GM12878 (cell line): ENCODE measurements around the gene REM2. TPM values are rescaled to one million over a fixed set of nuclear protein-coding genes. Genes with fewer than 3 reads are reported as not detected.

Experiments
- BACH1 ChIP-seq: fragments of 450-650 bp; IDR thresholded peaks from 2 replicates; pipeline ENCODE4 v1.6.1; 2017; ENCODE audit warnings: mild to moderate bottlenecking, borderline replicate concordance
- CBFB ChIP-seq: IDR thresholded peaks from 2 replicates; pipeline ENCODE4 v1.6.1; 2016; ENCODE audit warnings: antibody characterized with exemption, low read depth
- EGR1 ChIP-seq, 2 experiments: IDR thresholded peaks; 1 replicate in 1 of 2; 2 replicates in 1 of 2; pipeline ENCODE4 v1.6.1; 2011 to 2012; ENCODE audit warnings: low read depth in 2 of 2, low read length in 2 of 2, borderline replicate concordance in 1 of 2, mild to moderate bottlenecking in 1 of 2, moderate library complexity in 1 of 2
- GATAD2B ChIP-seq: fragments of 450-650 bp; conservative IDR thresholded peaks from 2 replicates; pipeline ENCODE4 v1.6.1; 2017; ENCODE audit warnings: low read depth, mild to moderate bottlenecking, moderate library complexity
- KLF5 ChIP-seq: fragments of 450-650 bp; IDR thresholded peaks from 2 replicates; pipeline ENCODE4 v1.6.1; 2014; ENCODE audit warnings: mild to moderate bottlenecking; ENCODE audit not compliant: partially characterized antibody
- LARP7 ChIP-seq: fragments of 450-650 bp; IDR thresholded peaks from 2 replicates; pipeline ENCODE4 v1.6.1; 2017; ENCODE audit warnings: mild to moderate bottlenecking
- NBN ChIP-seq: fragments of 450-650 bp; IDR thresholded peaks from 2 replicates; pipeline ENCODE4 v1.6.1; 2016
- NR2C1 ChIP-seq: fragments of 450-650 bp; IDR thresholded peaks from 2 replicates; pipeline ENCODE4 v1.6.1; 2017; ENCODE audit warnings: antibody characterized with exemption, mild to moderate bottlenecking, moderate library complexity
- WRNIP1 ChIP-seq: IDR thresholded peaks from 2 replicates; pipeline ENCODE4 v1.6.1; 2011; ENCODE audit warnings: low read depth, low read length, improper control_type of control experiment, borderline replicate concordance
- ZNF622 ChIP-seq: fragments of 450-650 bp; IDR thresholded peaks from 2 replicates; pipeline ENCODE4 v1.6.1; 2017; ENCODE audit warnings: mild to moderate bottlenecking, inconsistent platforms
- polyA plus RNA-seq, 11 experiments: library from polyadenylated mRNA; depleted of rRNA in 4 of 11; unstranded in 6 of 11; stranded (reverse) in 5 of 11; fragments of >200 nt; fragmentation: Nextera tagmentation in 4 of 11; fragmentation: Illumina TruSeq in 1 of 11; extraction: Ambion mirVana in 4 of 11; extraction: Trizol in 1 of 11; gene quantifications; 1 replicate in 1 of 11; 2 replicates in 10 of 11; pipeline versions ENCODE4 v1.2.1 to v1.2.3, GENCODE V29; 2011 to 2016; ENCODE audit warnings: inconsistent platforms in 2 of 11, missing spikeins in 2 of 11, low read depth in 1 of 11
- total RNA-seq, 4 experiments: library from RNA; depleted of rRNA in 3 of 4; stranded (reverse); fragments of >200 nt in 3 of 4; fragmentation: Illumina TruSeq in 1 of 4; extraction: Trizol in 1 of 4; gene quantifications; 2 replicates each; pipeline versions ENCODE4 v1.2.1 to v1.2.3, GENCODE V29; 2013 to 2021
- TF ChIP-seq, protein P1 (sequence below): fragments of 450-650 bp; IDR thresholded peaks from 2 replicates; pipeline ENCODE4 v1.6.1; 2017; ENCODE audit warnings: antibody characterized with exemption, mild to moderate bottlenecking, moderate library complexity
- TF ChIP-seq, protein P2 (sequence below): fragments of 450-650 bp; IDR thresholded peaks from 2 replicates; pipeline ENCODE4 v1.6.1; 2018; ENCODE audit warnings: mild to moderate bottlenecking, low read depth, moderate library complexity; ENCODE audit not compliant: partially characterized antibody
- TF ChIP-seq, protein P3 (sequence below): IDR thresholded peaks from 2 replicates; pipeline ENCODE4 v1.6.1; 2012; ENCODE audit warnings: mild to moderate bottlenecking, low read depth, low read length
- TF ChIP-seq, protein P4 (sequence below): IDR thresholded peaks from 2 replicates; pipeline ENCODE4 v1.6.1; 2011; ENCODE audit warnings: borderline replicate concordance, low read depth, mild to moderate bottlenecking, moderate library complexity, low read length; ENCODE audit not compliant: insufficient read depth, poor library complexity, severe bottlenecking
- TF ChIP-seq, protein P5 (sequence below): fragments of 450-650 bp; IDR thresholded peaks from 2 replicates; pipeline ENCODE4 v1.6.1; 2017; ENCODE audit warnings: mild to moderate bottlenecking, low read depth, inconsistent platforms; ENCODE audit not compliant: poor library complexity, severe bottlenecking

Gene REM2
- total and polyA plus RNA-seq, 10 of the 15 experiments (the other 5 are each of a cell fraction or from before 2014, with no cell fraction given) = 0.27 to 1.5 (median 0.83) TPM

DNA sequence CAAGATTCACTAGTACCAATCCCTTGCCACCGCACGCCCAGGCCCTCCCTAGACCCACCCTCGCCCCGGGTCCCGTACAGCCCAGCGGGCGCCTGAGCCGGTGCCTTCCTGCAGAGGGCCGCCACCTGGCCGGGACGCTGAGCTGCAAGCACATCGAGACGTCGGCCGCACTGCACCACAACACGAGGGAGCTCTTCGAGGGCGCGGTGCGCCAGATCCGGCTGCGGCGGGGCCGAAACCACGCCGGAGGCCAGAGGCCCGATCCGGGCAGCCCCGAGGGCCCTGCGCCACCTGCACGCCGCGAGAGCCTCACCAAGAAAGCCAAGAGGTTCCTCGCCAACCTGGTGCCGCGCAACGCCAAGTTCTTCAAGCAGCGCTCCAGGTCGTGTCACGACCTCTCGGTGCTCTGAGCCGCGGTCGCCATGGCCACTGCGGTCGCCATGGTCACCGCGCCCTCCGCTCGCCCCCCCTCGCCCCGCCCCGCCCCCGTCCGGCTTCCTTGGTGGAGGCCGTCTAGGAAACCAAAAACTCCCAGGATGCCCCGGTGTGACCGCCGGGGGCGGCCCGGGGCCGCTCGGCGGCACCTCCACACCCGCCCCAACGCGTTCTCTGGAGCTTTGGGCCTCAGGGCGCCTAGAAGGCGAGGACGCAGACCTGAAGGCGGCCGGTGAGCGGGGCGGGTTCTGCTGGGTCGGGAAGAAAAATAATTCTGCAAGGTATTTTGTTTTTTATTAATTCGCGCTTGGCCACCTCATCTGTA, 3.7 kb downstream of the REM2 start (continued):
- TF ChIP-seq, protein P1, sequence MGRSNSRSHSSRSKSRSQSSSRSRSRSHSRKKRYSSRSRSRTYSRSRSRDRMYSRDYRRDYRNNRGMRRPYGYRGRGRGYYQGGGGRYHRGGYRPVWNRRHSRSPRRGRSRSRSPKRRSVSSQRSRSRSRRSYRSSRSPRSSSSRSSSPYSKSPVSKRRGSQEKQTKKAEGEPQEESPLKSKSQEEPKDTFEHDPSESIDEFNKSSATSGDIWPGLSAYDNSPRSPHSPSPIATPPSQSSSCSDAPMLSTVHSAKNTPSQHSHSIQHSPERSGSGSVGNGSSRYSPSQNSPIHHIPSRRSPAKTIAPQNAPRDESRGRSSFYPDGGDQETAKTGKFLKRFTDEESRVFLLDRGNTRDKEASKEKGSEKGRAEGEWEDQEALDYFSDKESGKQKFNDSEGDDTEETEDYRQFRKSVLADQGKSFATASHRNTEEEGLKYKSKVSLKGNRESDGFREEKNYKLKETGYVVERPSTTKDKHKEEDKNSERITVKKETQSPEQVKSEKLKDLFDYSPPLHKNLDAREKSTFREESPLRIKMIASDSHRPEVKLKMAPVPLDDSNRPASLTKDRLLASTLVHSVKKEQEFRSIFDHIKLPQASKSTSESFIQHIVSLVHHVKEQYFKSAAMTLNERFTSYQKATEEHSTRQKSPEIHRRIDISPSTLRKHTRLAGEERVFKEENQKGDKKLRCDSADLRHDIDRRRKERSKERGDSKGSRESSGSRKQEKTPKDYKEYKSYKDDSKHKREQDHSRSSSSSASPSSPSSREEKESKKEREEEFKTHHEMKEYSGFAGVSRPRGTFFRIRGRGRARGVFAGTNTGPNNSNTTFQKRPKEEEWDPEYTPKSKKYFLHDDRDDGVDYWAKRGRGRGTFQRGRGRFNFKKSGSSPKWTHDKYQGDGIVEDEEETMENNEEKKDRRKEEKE = no peak
- 0 out of 2 replicates have a peak, but pooled peaks have one; percentile 9 for TF ChIP-seq NBN
- TF ChIP-seq LARP7 = peak; percentile 62; the same call in 1 of the 2 replicates
- peak; percentile 40; the same call in 1 of the 2 replicates for TF ChIP-seq GATAD2B
- TF ChIP-seq EGR1 (IDR thresholded peaks at IDR 0.05; ENCODE audit: borderline replicate concordance in 1 of 2, low read depth in 2 of 2, low read length in 2 of 2) = peak in 1 of 2 experiments; percentile 79; a peak in 2 of 3 replicates
- TF ChIP-seq, protein P2, sequence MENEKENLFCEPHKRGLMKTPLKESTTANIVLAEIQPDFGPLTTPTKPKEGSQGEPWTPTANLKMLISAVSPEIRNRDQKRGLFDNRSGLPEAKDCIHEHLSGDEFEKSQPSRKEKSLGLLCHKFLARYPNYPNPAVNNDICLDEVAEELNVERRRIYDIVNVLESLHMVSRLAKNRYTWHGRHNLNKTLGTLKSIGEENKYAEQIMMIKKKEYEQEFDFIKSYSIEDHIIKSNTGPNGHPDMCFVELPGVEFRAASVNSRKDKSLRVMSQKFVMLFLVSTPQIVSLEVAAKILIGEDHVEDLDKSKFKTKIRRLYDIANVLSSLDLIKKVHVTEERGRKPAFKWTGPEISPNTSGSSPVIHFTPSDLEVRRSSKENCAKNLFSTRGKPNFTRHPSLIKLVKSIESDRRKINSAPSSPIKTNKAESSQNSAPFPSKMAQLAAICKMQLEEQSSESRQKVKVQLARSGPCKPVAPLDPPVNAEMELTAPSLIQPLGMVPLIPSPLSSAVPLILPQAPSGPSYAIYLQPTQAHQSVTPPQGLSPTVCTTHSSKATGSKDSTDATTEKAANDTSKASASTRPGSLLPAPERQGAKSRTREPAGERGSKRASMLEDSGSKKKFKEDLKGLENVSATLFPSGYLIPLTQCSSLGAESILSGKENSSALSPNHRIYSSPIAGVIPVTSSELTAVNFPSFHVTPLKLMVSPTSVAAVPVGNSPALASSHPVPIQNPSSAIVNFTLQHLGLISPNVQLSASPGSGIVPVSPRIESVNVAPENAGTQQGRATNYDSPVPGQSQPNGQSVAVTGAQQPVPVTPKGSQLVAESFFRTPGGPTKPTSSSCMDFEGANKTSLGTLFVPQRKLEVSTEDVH = no peak
- no peak for TF ChIP-seq KLF5
- no peak for TF ChIP-seq WRNIP1
- TF ChIP-seq, protein P3, sequence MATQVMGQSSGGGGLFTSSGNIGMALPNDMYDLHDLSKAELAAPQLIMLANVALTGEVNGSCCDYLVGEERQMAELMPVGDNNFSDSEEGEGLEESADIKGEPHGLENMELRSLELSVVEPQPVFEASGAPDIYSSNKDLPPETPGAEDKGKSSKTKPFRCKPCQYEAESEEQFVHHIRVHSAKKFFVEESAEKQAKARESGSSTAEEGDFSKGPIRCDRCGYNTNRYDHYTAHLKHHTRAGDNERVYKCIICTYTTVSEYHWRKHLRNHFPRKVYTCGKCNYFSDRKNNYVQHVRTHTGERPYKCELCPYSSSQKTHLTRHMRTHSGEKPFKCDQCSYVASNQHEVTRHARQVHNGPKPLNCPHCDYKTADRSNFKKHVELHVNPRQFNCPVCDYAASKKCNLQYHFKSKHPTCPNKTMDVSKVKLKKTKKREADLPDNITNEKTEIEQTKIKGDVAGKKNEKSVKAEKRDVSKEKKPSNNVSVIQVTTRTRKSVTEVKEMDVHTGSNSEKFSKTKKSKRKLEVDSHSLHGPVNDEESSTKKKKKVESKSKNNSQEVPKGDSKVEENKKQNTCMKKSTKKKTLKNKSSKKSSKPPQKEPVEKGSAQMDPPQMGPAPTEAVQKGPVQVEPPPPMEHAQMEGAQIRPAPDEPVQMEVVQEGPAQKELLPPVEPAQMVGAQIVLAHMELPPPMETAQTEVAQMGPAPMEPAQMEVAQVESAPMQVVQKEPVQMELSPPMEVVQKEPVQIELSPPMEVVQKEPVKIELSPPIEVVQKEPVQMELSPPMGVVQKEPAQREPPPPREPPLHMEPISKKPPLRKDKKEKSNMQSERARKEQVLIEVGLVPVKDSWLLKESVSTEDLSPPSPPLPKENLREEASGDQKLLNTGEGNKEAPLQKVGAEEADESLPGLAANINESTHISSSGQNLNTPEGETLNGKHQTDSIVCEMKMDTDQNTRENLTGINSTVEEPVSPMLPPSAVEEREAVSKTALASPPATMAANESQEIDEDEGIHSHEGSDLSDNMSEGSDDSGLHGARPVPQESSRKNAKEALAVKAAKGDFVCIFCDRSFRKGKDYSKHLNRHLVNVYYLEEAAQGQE = no peak
- TF ChIP-seq, protein P4, sequence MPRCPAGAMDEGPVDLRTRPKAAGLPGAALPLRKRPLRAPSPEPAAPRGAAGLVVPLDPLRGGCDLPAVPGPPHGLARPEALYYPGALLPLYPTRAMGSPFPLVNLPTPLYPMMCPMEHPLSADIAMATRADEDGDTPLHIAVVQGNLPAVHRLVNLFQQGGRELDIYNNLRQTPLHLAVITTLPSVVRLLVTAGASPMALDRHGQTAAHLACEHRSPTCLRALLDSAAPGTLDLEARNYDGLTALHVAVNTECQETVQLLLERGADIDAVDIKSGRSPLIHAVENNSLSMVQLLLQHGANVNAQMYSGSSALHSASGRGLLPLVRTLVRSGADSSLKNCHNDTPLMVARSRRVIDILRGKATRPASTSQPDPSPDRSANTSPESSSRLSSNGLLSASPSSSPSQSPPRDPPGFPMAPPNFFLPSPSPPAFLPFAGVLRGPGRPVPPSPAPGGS = no peak
- TF ChIP-seq, protein P5, sequence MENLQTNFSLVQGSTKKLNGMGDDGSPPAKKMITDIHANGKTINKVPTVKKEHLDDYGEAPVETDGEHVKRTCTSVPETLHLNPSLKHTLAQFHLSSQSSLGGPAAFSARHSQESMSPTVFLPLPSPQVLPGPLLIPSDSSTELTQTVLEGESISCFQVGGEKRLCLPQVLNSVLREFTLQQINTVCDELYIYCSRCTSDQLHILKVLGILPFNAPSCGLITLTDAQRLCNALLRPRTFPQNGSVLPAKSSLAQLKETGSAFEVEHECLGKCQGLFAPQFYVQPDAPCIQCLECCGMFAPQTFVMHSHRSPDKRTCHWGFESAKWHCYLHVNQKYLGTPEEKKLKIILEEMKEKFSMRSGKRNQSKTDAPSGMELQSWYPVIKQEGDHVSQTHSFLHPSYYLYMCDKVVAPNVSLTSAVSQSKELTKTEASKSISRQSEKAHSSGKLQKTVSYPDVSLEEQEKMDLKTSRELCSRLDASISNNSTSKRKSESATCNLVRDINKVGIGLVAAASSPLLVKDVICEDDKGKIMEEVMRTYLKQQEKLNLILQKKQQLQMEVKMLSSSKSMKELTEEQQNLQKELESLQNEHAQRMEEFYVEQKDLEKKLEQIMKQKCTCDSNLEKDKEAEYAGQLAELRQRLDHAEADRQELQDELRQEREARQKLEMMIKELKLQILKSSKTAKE = no peak
- TF ChIP-seq NR2C1 = peak; percentile 48; the same call in 1 of the 2 replicates
- TF ChIP-seq BACH1 = peak; percentile 17; the same call in 1 of the 2 replicates
- TF ChIP-seq ZNF622 = no peak
- no peak for TF ChIP-seq CBFB
